Mesenchymal stem cell (in vitro differentiated cells and primary cell): ENCODE measurements around the gene TRIO.

Experiments used
- DNase-seq: peaks from one replicate; pipeline ENCODE4 v3.0.0-alpha.2; 2013
- H2AFZ ChIP-seq: one replicate; pipeline ENCODE4 v1.6.1; 2013; ENCODE audit warnings: low read depth, mild to moderate bottlenecking, control low read depth, inconsistent platforms, low read length, moderate library complexity
- H2AK5ac ChIP-seq: 2 replicates; pipeline ENCODE4 v1.6.1; 2013; ENCODE audit warnings: low read length, moderate library complexity, mild to moderate bottlenecking, inconsistent platforms; ENCODE audit not compliant: severe bottlenecking
- H2BK120ac ChIP-seq: one replicate; pipeline ENCODE4 v1.6.1; 2013; ENCODE audit warnings: low read depth, mild to moderate bottlenecking, inconsistent platforms, low read length, moderate library complexity
- H2BK12ac ChIP-seq, 2 experiments: one replicate each; pipeline ENCODE4 v1.6.1; 2013; ENCODE audit warnings: inconsistent platforms in 2 of 2, low read length in 2 of 2, mild to moderate bottlenecking in 2 of 2, moderate library complexity in 2 of 2, control low read depth in 1 of 2
- H2BK15ac ChIP-seq: one replicate; pipeline ENCODE4 v1.6.1; 2013; ENCODE audit warnings: mild to moderate bottlenecking, low read depth, inconsistent platforms; ENCODE audit not compliant: poor library complexity, severe bottlenecking
- H2BK5ac ChIP-seq: 2 replicates; pipeline ENCODE4 v1.6.1; 2013; ENCODE audit warnings: low read depth, mild to moderate bottlenecking, low read length, control low read depth, inconsistent platforms; ENCODE audit not compliant: poor library complexity, severe bottlenecking
- H3K14ac ChIP-seq, 2 experiments: one replicate each; pipeline ENCODE4 v1.6.1; 2013; ENCODE audit warnings: inconsistent platforms in 2 of 2, low read length in 2 of 2, control low read depth in 1 of 2, mild to moderate bottlenecking in 1 of 2, moderate library complexity in 1 of 2
- H3K18ac ChIP-seq, 2 experiments: one replicate each; pipeline ENCODE4 v1.6.1; 2013; ENCODE audit warnings: inconsistent platforms in 2 of 2, low read length in 2 of 2, control low read depth in 1 of 2, low read depth in 1 of 2, mild to moderate bottlenecking in 1 of 2
- H3K23ac ChIP-seq, 2 experiments: one replicate each; pipeline ENCODE4 v1.6.1; 2013; ENCODE audit warnings: inconsistent platforms in 2 of 2, low read length in 2 of 2, mild to moderate bottlenecking in 2 of 2, moderate library complexity in 2 of 2, control low read depth in 1 of 2
- H3K27ac ChIP-seq: 2 replicates; pipeline ENCODE4 v1.5.1; 2013; ENCODE audit warnings: mild to moderate bottlenecking, moderate library complexity, low read length, control low read depth, inconsistent platforms; ENCODE audit not compliant: poor library complexity, severe bottlenecking
- H3K27me3 ChIP-seq, 2 experiments: 2 replicates each; pipeline versions ENCODE4 v1.6.1 to v1.7.0; 2013; ENCODE audit warnings: low read length in 2 of 2, mild to moderate bottlenecking in 2 of 2, moderate library complexity in 2 of 2, control low read depth in 1 of 2, inconsistent platforms in 1 of 2; ENCODE audit not compliant: control insufficient read depth in 1 of 2, insufficient read depth in 1 of 2
- H3K36me3 ChIP-seq, 2 experiments: 2 replicates each; pipeline versions ENCODE4 v1.6.1 to v1.7.0; 2013; ENCODE audit warnings: low read length in 2 of 2, control low read depth in 1 of 2, inconsistent platforms in 1 of 2, low read depth in 1 of 2, mild to moderate bottlenecking in 1 of 2; ENCODE audit not compliant: insufficient read depth in 2 of 2, control insufficient read depth in 1 of 2
- H3K4ac ChIP-seq, 2 experiments: one replicate each; pipeline ENCODE4 v1.6.1; 2013; ENCODE audit warnings: inconsistent platforms in 2 of 2, low read length in 2 of 2, mild to moderate bottlenecking in 2 of 2, moderate library complexity in 2 of 2, control low read depth in 1 of 2, low read depth in 1 of 2
- H3K4me1 ChIP-seq: 2 replicates; pipeline ENCODE4 v1.6.1; 2013; ENCODE audit warnings: low read depth, low read length, control low read depth; ENCODE audit not compliant: control insufficient read depth, insufficient read depth
- H3K4me2 ChIP-seq: 2 replicates; pipeline ENCODE4 v1.6.1; 2013; ENCODE audit warnings: low read length, mild to moderate bottlenecking, inconsistent platforms; ENCODE audit not compliant: poor library complexity, severe bottlenecking
- H3K4me3 ChIP-seq, 2 experiments: 2 replicates each; pipeline versions ENCODE4 v1.5.1 to v1.7.0; 2013; ENCODE audit warnings: low read length in 2 of 2, mild to moderate bottlenecking in 2 of 2, control low read depth in 1 of 2, low read depth in 1 of 2; ENCODE audit not compliant: insufficient read depth in 1 of 2
- H3K79me1 ChIP-seq: replicated peaks from 2 replicates; pipeline ENCODE4 v1.6.1; 2013; ENCODE audit warnings: mild to moderate bottlenecking, control low read depth, low read length, inconsistent platforms; ENCODE audit not compliant: poor library complexity, severe bottlenecking
- H3K9ac ChIP-seq: 2 replicates; pipeline ENCODE4 v1.7.0; 2013; ENCODE audit warnings: mild to moderate bottlenecking, low read length, moderate library complexity
- H3K9me3 ChIP-seq: 2 replicates; pipeline ENCODE4 v1.7.0; 2013; ENCODE audit warnings: mild to moderate bottlenecking, low read length; ENCODE audit not compliant: control insufficient read depth
- H4K8ac ChIP-seq: one replicate; pipeline ENCODE4 v1.6.1; 2013; ENCODE audit warnings: inconsistent platforms, mild to moderate bottlenecking, low read length, moderate library complexity
- H4K91ac ChIP-seq: one replicate; pipeline ENCODE4 v1.6.1; 2013; ENCODE audit warnings: mild to moderate bottlenecking, low read length, inconsistent platforms
- WGBS: methylation state at CpG from one replicate; pipeline ENCODE4 v1.1.7; 2013; ENCODE audit warnings: mixed read lengths; 5-methylcytosine and 5-hydroxymethylcytosine counted together

Gene TRIO

DNA sequence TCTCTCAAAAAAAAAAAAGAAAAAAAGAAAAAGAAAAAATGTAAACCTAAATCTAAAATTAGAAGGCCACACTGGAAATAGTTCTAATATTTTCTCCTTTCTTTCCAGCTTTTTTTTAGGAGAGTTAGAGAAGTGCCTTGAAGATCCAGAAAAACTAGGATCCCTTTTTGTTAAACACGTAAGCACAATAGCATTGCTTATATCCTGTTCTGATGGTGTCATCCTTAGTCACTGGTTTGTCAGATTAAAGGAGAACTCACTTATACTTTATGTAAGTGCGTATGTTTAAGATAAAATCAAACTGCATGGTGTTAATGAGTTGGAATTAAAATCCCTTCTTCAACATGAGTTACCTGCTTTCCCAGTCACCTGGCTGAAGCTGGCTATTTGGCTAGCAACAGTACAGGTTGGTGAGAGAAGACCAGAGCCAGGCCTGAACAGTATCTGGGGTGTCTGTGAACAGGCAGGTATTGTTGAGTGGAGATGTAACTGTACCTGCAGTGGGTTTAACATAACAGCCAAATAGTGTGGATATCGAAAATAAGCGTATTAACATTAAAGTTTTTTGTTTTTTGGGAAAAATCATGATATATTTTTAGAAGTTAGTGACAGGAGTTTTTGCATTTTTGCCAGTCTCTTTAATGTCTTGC, 333.8 kb downstream of the TRIO start:
- Histone ChIP-seq H3K4me2 (no peak overlapping the region), H2BK120ac (no peak overlapping the region), H3K27ac (no peak overlapping the region), H3K18ac (no peak overlapping the region), H2AFZ (no peak overlapping the region), H3K27me3 (no peaks in the 10 kb centered on the region), H3K9ac (peak overlapping the region; percentile 57), H3K4ac (no peak overlapping the region), H3K4me3 (no peak overlapping the region), H3K14ac (no peak overlapping the region), H3K9me3 (no peaks in the 10 kb centered on the region), H3K79me1 (peaks cover 27% of the 10 kb centered on the region), H2BK15ac (no peak overlapping the region), H2BK12ac (no peak overlapping the region), H3K4me1 (no peaks in the 10 kb centered on the region), H3K23ac (no peak overlapping the region), H3K36me3 (peaks cover 43 to 99% of the 10 kb centered on the region in 2 experiments), H2AK5ac (no peak overlapping the region), H2BK5ac (no peak overlapping the region), H4K91ac (peak overlapping the region; percentile 53), H4K8ac (peak overlapping the region; percentile 56)
- peak; percentile 61 for DNase-seq
- WGBS, result 94% methylated on average over 2 of the region's 4 CpGs

DNA sequence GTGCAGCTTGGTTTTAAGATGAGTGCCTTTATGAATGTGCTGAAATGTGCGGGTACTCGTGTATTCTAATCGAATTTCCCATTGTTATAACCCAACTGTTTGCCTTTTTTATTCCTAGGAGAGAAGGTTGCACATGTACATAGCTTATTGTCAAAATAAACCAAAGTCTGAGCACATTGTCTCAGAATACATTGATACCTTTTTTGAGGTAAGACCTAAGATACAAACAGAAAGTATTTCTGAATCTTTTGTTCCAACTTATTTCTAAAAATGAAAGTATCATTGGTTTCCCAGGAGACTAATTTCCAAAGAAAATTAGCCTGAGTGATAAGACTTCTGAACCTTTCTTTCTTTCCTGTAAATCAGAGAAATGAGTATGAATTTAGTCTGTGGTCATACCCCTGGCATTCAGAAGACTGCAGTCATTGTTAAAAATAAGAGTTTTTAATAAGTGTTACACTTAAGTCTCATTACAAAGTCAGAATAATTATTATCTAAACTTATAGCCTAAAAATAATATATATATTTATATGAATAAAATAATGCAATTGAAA, 336.1 kb downstream of the TRIO start:
- H2BK120ac ChIP-seq, result no peak overlapping the region
- no peaks in the 10 kb centered on the region for H3K27me3 ChIP-seq
- H3K14ac ChIP-seq, result no peak overlapping the region
- H3K23ac ChIP-seq, result no peak overlapping the region
- peak overlapping the region; percentile 54 for H3K9ac ChIP-seq
- peaks cover 28% of the 10 kb centered on the region for H3K79me1 ChIP-seq
- no peak overlapping the region for H3K4me2 ChIP-seq
- H3K36me3 ChIP-seq, result peaks cover 54 to 99% of the 10 kb centered on the region in 2 experiments
- H2AFZ ChIP-seq, result no peak overlapping the region
- no peak for DNase-seq
- H3K27ac ChIP-seq, result no peak overlapping the region
- no peak overlapping the region for H4K91ac ChIP-seq
- no peak overlapping the region for H2AK5ac ChIP-seq
- no peaks in the 10 kb centered on the region for H3K9me3 ChIP-seq
- H4K8ac ChIP-seq, result no peak overlapping the region
- no peak overlapping the region for H3K4me3 ChIP-seq
- no peak overlapping the region for H3K4ac ChIP-seq
- no peak overlapping the region for H2BK12ac ChIP-seq
- no peak overlapping the region for H2BK15ac ChIP-seq
- H3K4me1 ChIP-seq, result no peaks in the 10 kb centered on the region
- no peak overlapping the region for H2BK5ac ChIP-seq
- WGBS, result no CpG with 5 or more reads among the region's 3 CpGs
- H3K18ac ChIP-seq, result no peak overlapping the region

DNA sequence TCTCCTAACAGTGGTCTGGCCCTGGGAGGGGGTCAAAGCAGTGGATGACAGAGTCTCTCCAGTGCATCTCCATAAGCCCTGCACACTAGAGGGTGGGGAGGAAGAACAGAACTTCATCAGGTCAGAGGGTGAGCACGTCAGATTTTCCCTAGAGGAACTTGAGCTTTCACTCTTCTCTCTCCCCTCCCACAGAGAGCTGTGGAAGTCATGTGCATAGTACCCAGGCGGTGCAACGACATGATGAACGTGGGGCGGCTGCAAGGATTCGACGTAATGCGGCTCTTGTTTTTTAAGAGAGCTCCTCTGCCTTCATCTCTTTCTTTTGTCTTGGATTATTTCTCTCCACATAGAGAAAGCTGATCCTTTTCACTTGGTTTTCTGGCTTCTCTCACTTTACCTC, 338.2 kb downstream of the TRIO start:
- WGBS, result 96% methylated on average over 8 of the region's 8 CpGs
- no peak overlapping the region for H3K9ac ChIP-seq

DNA sequence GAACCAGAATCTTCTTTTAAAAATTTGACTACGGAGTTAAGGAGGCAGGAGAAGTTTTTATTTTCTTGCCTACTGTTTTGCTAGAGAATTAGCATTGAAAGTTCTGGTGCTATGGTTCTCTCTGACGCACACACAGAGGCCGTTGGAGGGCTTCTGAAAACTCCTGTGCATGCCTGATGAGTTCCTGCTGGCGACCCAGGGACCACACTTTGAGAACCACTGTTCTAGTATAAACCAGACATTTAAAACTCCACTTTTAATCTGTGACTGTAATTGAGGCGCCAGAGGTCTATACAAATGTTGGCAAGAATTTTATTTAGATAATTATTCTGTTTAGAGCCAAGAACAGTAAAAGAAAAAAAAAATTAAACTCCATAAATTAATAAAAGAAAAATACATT, 338.9 kb downstream of the TRIO start:
- Histone ChIP-seq H2BK15ac (no peak overlapping the region), H3K27me3 (no peaks in the 10 kb centered on the region), H3K4me3 (no peak overlapping the region), H4K8ac (no peak overlapping the region), H3K27ac (no peak overlapping the region), H4K91ac (no peak overlapping the region), H3K9ac (no peak overlapping the region), H3K18ac (no peak overlapping the region), H3K36me3 (peaks cover 57 to 99% of the 10 kb centered on the region in 2 experiments), H3K9me3 (no peaks in the 10 kb centered on the region), H3K4ac (no peak overlapping the region), H2AK5ac (no peak overlapping the region), H2BK120ac (no peak overlapping the region), H2AFZ (no peak overlapping the region), H2BK5ac (no peak overlapping the region), H3K23ac (no peak overlapping the region), H2BK12ac (no peak overlapping the region), H3K4me2 (no peak overlapping the region), H3K4me1 (no peaks in the 10 kb centered on the region), H3K79me1 (peaks cover 20% of the 10 kb centered on the region), H3K14ac (no peak overlapping the region)
- DNase-seq, result no peak
- WGBS, result 91% methylated on average over 3 of the region's 5 CpGs

More for the DNA sequence above, 338.2 kb downstream of the TRIO start:
- H2BK12ac ChIP-seq, result no peak overlapping the region
- H3K4me2 ChIP-seq, result no peak overlapping the region
- no peaks in the 10 kb centered on the region for H3K4me1 ChIP-seq
- no peak overlapping the region for H3K18ac ChIP-seq
- H3K4me3 ChIP-seq, result no peak overlapping the region
- H2AK5ac ChIP-seq, result no peak overlapping the region
- H3K36me3 ChIP-seq, result peaks cover 55 to 99% of the 10 kb centered on the region in 2 experiments
- H3K27ac ChIP-seq, result no peak overlapping the region
- no peak overlapping the region for H3K14ac ChIP-seq
- H3K27me3 ChIP-seq, result no peaks in the 10 kb centered on the region
- no peak overlapping the region for H2BK15ac ChIP-seq
- no peak for DNase-seq
- H4K8ac ChIP-seq, result no peak overlapping the region
- peaks cover 23% of the 10 kb centered on the region for H3K79me1 ChIP-seq
- no peak overlapping the region for H2BK5ac ChIP-seq
- H2AFZ ChIP-seq, result no peak overlapping the region
- no peak overlapping the region for H3K4ac ChIP-seq
- no peak overlapping the region for H2BK120ac ChIP-seq
- H3K23ac ChIP-seq, result no peak overlapping the region
- H4K91ac ChIP-seq, result no peak overlapping the region
- no peaks in the 10 kb centered on the region for H3K9me3 ChIP-seq
